PC-3 (cell line): ENCODE results near the gene MACROD2.

Source experiments
- EZH2 ChIP-seq: fragments of 300-600 bp; sonication (generic); IDR thresholded peaks from one replicate; pipeline ENCODE4 v1.6.1; 2017; ENCODE audit warnings: antibody characterized with exemption, mild to moderate bottlenecking, low read length; ENCODE audit not compliant: unreplicated experiment
- EZH2phosphoT487 ChIP-seq: fragments of 300-600 bp; sonication (generic); IDR thresholded peaks from 2 replicates; pipeline ENCODE4 v1.6.1; 2018; ENCODE audit warnings: mild to moderate bottlenecking, antibody characterized with exemption, low read length, borderline replicate concordance
- TF ChIP-seq, protein P1 (sequence below): fragments of 300-600 bp; sonication (generic); conservative IDR thresholded peaks from 2 replicates; pipeline ENCODE4 v1.5.1; 2017; ENCODE audit warnings: antibody characterized with exemption, low read depth, mild to moderate bottlenecking, low read length

DNA sequence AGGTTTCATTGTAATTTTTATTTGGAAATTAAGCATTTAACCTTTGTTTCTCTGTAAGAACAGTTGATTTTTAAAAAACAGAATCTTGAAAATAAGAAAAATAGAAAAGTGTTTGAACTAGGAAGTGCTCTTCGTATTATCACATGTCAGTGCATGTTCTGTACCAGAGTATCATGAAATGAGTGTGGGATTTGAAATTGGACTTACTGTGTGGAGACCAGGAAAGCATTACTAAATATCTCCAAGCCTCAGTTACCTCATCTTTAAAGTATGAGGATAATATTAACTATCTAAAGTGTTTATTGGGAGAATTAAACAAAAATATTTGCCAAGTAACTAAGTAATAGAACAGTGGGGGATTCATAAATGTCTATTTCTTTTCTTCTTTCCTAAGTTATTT is 499.0 kb downstream of the MACROD2 start:
- TF ChIP-seq, protein P1, sequence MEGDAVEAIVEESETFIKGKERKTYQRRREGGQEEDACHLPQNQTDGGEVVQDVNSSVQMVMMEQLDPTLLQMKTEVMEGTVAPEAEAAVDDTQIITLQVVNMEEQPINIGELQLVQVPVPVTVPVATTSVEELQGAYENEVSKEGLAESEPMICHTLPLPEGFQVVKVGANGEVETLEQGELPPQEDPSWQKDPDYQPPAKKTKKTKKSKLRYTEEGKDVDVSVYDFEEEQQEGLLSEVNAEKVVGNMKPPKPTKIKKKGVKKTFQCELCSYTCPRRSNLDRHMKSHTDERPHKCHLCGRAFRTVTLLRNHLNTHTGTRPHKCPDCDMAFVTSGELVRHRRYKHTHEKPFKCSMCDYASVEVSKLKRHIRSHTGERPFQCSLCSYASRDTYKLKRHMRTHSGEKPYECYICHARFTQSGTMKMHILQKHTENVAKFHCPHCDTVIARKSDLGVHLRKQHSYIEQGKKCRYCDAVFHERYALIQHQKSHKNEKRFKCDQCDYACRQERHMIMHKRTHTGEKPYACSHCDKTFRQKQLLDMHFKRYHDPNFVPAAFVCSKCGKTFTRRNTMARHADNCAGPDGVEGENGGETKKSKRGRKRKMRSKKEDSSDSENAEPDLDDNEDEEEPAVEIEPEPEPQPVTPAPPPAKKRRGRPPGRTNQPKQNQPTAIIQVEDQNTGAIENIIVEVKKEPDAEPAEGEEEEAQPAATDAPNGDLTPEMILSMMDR = no peak
- TF ChIP-seq EZH2 = no peak
- TF ChIP-seq EZH2phosphoT487 = no peak
